ENCODE data around the gene ANKEF1.

- TF ChIP-seq CTCF (optimal IDR thresholded peaks at IDR 0.05 in 1 of 3, IDR thresholded peaks at IDR 0.05 in 1 of 3, conservative IDR thresholded peaks at IDR 0.05 in 1 of 3; ENCODE audit: extremely low read depth in 1 of 3, insufficient read depth in 2 of 3, low read length in 3 of 3) (peak; percentile 75 to 83 (median 77)), EZH2 (IDR thresholded peaks at IDR 0.05; ENCODE audit: low read length) (no peak)
Measured at GRCh38 chr20:10090588-10091166, 55.9 kb downstream of the ANKEF1 start.

Measured in keratinocyte (primary cell).